ENCODE data around the gene FNDC3B. TPM values are rescaled to one million over a fixed set of nuclear protein-coding genes. Genes with fewer than 3 reads are reported as not detected.
A peak's percentile ranks its signal among the peaks of the same experiment; 100 is the strongest.

The FNDC3B gene
- total and polyA plus RNA-seq, 10 donors, result 3.1 to 149 (median 103) TPM

- Histone ChIP-seq H3K9me3 (no peaks in the 10 kb centered on the region), H3K27ac (peak overlapping the region in 7 of 8 donors; percentile 75 to 92 (median 84)), H3K27me3 (replicated peaks in 1 of 7) (no peaks in the 10 kb centered on the region), H3K4me1 (peaks cover 8 to 96% (median 51%) of the 10 kb centered on the region in 6 donors), H3K36me3 (peaks cover 0 to 14% (median 2%) of the 10 kb centered on the region in 6 donors), H3K4me3 (peak overlapping the region in 1 of 8 donors; percentile 57)
- intact Hi-C loops (cut with DNase I; ENCODE audit: low total_unique reads), result no loop called here
- no peak for DNase-seq
- 90 to 96% (median 92%) methylated on average over 9 of the region's 9 CpGs for WGBS, 5 donors
- TF ChIP-seq CTCF (IDR thresholded peaks at IDR 0.05 in 8 of 11, conservative IDR thresholded peaks at IDR 0.05 in 3 of 11) (no peak), POLR2A (IDR thresholded peaks at IDR 0.05) (no peak), POLR2AphosphoS5 (IDR thresholded peaks at IDR 0.05) (no peak)
Measured at GRCh38 chr3:172128858-172129257, 89.5 kb downstream of the FNDC3B start.

- no peak for DNase-seq
- Histone ChIP-seq H3K27ac (peak overlapping the region in 7 of 8 donors; percentile 75 to 92 (median 84)), H3K4me3 (peak overlapping the region in 1 of 8 donors; percentile 57), H3K27me3 (replicated peaks in 1 of 7) (no peaks in the 10 kb centered on the region), H3K4me1 (peaks cover 8 to 98% (median 55%) of the 10 kb centered on the region in 6 donors), H3K36me3 (peaks cover 0 to 8% (median 3%) of the 10 kb centered on the region in 6 donors), H3K9me3 (no peaks in the 10 kb centered on the region)
- TF ChIP-seq POLR2AphosphoS5 (IDR thresholded peaks at IDR 0.05), result no peak
- no peak for TF ChIP-seq POLR2A (IDR thresholded peaks at IDR 0.05)
- TF ChIP-seq CTCF (IDR thresholded peaks at IDR 0.05 in 8 of 11, conservative IDR thresholded peaks at IDR 0.05 in 3 of 11), result no peak
- intact Hi-C loops (cut with DNase I; ENCODE audit: low total_unique reads), result no loop called here
- 32 to 70% (median 52%) methylated on average over 1 of the region's 1 CpG for WGBS, 5 donors
Measured at GRCh38 chr3:172129498-172129849, 90.1 kb downstream of the FNDC3B start.

- DNase-seq, result peak; percentile 89
- intact Hi-C loops (cut with DNase I; ENCODE audit: low total_unique reads), result no loop called here
- H3K9me3 ChIP-seq, result no peaks in the 10 kb centered on the region
- peaks cover 0 to 6% (median under 1%) of the 10 kb centered on the region in 6 donors for H3K36me3 ChIP-seq
- H3K4me1 ChIP-seq, result peaks cover 8 to 100% (median 59%) of the 10 kb centered on the region in 6 donors
- H3K27me3 ChIP-seq (replicated peaks in 1 of 7), result no peaks in the 10 kb centered on the region
- H3K27ac ChIP-seq, result peak overlapping the region in 7 of 8 donors; percentile 75 to 92 (median 84)
- TF ChIP-seq POLR2AphosphoS5 (IDR thresholded peaks at IDR 0.05), result peak in 2 of 3 donors; percentile 70 to 78
- no peak for TF ChIP-seq CTCF (IDR thresholded peaks at IDR 0.05 in 8 of 11, conservative IDR thresholded peaks at IDR 0.05 in 3 of 11)
- 33 to 59% (median 46%) methylated on average over 16 of the region's 16 CpGs for WGBS, 5 donors
- peak overlapping the region in 1 of 8 donors; percentile 57 for H3K4me3 ChIP-seq
Measured at GRCh38 chr3:172129850-172130716, 90.7 kb downstream of the FNDC3B start.

- TF ChIP-seq POLR2A (IDR thresholded peaks at IDR 0.05) (no peak), CTCF (IDR thresholded peaks at IDR 0.05 in 8 of 11, conservative IDR thresholded peaks at IDR 0.05 in 3 of 11) (no peak), POLR2AphosphoS5 (IDR thresholded peaks at IDR 0.05) (no peak)
- intact Hi-C loops (cut with DNase I; ENCODE audit: low total_unique reads), result no loop called here
- H3K4me3 ChIP-seq, result peak overlapping the region in 1 of 8 donors; percentile 57
- DNase-seq, result no peak
- peak overlapping the region in 7 of 8 donors; percentile 75 to 92 (median 84) for H3K27ac ChIP-seq
- 42 to 69% (median 50%) methylated on average over 2 of the region's 2 CpGs for WGBS, 5 donors
- H3K36me3 ChIP-seq, result peaks cover 0 to 6% (median 0%) of the 10 kb centered on the region in 6 donors
- H3K4me1 ChIP-seq, result peaks cover 11 to 100% (median 65%) of the 10 kb centered on the region in 6 donors
- H3K27me3 ChIP-seq (replicated peaks in 1 of 7), result no peaks in the 10 kb centered on the region
- no peaks in the 10 kb centered on the region for H3K9me3 ChIP-seq
Measured at GRCh38 chr3:172130717-172131050, 91.3 kb downstream of the FNDC3B start.
